ENCODE data around the gene C12orf56.
"Not testable (repeated sequence)": the region's sequence is repeated elsewhere in the genome, so short reads cannot be mapped to it uniquely, and the experiment has no call there.

C12orf56 gene

GRCh38 chr12:64218597-64218996 lies 172.0 kb downstream of the C12orf56 start:
- no peak for DNase-seq (ENCODE audit: extremely low read depth, low read depth)
- TF ChIP-seq CTCF (IDR thresholded peaks at IDR 0.05; ENCODE audit: low read depth, low read length) = no peak

DNA sequence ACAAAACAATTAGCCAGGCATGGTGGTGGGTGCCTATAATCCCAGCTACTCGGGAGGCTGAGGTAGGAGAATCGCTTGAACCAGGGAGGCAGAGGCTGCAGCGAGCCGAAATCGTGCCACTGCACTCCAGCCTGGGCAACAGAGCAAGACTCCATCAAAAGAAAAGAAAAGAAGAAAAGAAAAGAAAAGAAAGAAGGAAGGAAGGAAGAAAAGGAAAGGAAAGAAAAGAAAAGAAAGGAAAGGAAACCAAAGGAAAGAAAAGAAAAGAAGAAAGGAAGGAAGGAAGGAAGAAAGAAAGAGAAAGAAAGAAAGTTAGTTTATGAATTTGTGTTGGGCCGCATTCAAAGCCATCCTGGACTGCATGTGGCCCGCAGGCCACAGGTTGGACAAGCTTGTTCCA lies 172.9 kb downstream of the C12orf56 start:
- not testable (repeated sequence) for DNase-seq (ENCODE audit: extremely low read depth, low read depth)

- TF ChIP-seq CTCF (IDR thresholded peaks at IDR 0.05; ENCODE audit: low read depth, low read length) = no peak
- no peak for DNase-seq (ENCODE audit: extremely low read depth, low read depth)
Observed at GRCh38 chr12:64216239-64216638, 174.3 kb downstream of the C12orf56 start.
